ENCODE measurements around the gene COG8.
"Not testable (repeated sequence)": the region's sequence is repeated elsewhere in the genome, so short reads cannot be mapped to it uniquely, and the experiment has no call there.

COG8 gene

GRCh38 chr16:69307091-69307490, 32.3 kb downstream of the COG8 start:
- no peak for ATAC-seq (replicated peaks)
- Mint-ChIP-seq H3K9me3 (no peaks in the 10 kb centered on the region), H3K4me3 (no peak overlapping the region), H3K4me1 (peaks cover 10 to 11% of the 10 kb centered on the region in 2 donors), H3K27me3 (no peaks in the 10 kb centered on the region), H3K27ac (no peak overlapping the region), H3K36me3 (peaks cover 4 to 5% of the 10 kb centered on the region in 2 donors)
- DNase-seq: no peak

DNA sequence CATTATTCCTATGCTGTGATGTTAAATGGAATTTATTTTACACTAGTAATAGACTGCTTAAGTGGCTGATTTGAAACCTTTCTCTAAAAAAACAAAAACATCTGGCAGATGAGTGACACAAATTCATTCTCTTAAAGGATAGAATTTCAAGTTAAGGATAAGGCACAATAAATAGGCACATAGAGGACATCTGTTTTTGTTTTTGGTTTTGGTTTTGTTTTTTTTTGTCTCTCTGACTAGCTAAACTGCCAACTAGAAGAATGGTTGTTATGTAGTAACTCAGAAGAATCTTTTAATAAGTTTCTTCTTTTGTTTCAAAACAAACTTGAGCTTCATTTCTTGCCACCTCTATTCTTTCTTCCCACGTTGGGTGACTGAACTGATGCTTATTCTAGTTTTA, 33.3 kb downstream of the COG8 start:
- Mint-ChIP-seq H3K4me1 (peaks cover 6 to 7% of the 10 kb centered on the region in 2 donors), H3K27ac (no peak overlapping the region), H3K4me3 (no peak overlapping the region), H3K9me3 (no peaks in the 10 kb centered on the region), H3K27me3 (no peaks in the 10 kb centered on the region), H3K36me3 (peaks cover 0 to 3% of the 10 kb centered on the region in 2 donors)
- no peak for DNase-seq
- no peak for ATAC-seq (replicated peaks)

DNA sequence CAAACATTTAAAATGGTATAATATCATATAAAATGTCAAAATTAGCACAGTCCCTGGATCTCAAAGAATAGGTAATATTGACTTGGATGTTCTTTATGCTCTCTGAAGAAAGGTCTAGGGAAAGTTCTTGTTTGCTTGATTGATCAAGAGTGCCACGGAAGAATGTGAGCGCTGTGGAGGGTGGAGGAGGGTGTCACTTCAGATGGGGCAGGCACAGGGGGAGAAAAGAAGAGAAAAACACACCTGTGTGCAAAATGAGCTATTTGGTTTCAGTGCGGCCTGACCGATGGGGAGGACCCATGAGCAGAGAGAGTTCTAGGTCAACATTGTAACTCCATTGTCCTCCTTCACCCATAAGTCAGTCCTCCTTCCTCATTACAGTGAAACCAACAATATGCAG, 37.1 kb downstream of the COG8 start:
- DNase-seq (no peak), ATAC-seq (replicated peaks) (no peak)
- Mint-ChIP-seq H3K9me3 (no peaks in the 10 kb centered on the region), H3K36me3 (peaks cover 8 to 9% of the 10 kb centered on the region in 2 donors), H3K4me1 (peaks cover 0 to 2% of the 10 kb centered on the region in 2 donors), H3K4me3 (no peak overlapping the region), H3K27me3 (no peaks in the 10 kb centered on the region), H3K27ac (no peak overlapping the region)

GRCh38 chr16:69301861-69302260, 37.5 kb downstream of the COG8 start:
- H3K27me3 Mint-ChIP-seq: no peaks in the 10 kb centered on the region
- no peak for ATAC-seq (replicated peaks)
- no peak overlapping the region for H3K4me3 Mint-ChIP-seq
- peaks cover 8 to 9% of the 10 kb centered on the region in 2 donors for H3K36me3 Mint-ChIP-seq
- H3K27ac Mint-ChIP-seq: no peak overlapping the region
- no peaks in the 10 kb centered on the region for H3K9me3 Mint-ChIP-seq
- peaks cover 0 to 2% of the 10 kb centered on the region in 2 donors for H3K4me1 Mint-ChIP-seq
- DNase-seq: no peak

DNA sequence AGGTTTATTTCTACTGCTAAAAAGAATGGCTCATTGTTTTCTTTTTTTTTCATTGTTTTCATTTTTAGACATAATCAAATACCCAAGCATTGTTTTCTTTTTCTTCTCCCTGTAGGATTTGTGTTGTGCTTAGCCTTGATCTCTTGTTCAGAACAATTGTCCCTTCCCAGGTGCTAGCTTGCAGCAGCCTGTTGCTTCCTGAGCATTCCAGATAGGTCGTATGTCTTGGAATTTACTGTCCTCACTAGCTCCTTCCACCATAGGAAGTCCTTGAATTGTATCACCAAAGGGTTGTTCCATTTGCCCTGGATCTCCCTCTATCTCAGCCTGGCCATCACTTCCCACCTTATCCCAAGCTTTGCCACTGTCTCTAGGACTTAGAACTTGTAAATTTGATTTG, 38.2 kb downstream of the COG8 start:
- ATAC-seq (replicated peaks) (no peak), DNase-seq (no peak)
- Mint-ChIP-seq H3K4me3 (no peak overlapping the region), H3K27ac (no peak overlapping the region), H3K36me3 (peaks cover 8 to 9% of the 10 kb centered on the region in 2 donors), H3K4me1 (peaks cover 0 to 2% of the 10 kb centered on the region in 2 donors), H3K27me3 (no peaks in the 10 kb centered on the region), H3K9me3 (no peaks in the 10 kb centered on the region)

DNA sequence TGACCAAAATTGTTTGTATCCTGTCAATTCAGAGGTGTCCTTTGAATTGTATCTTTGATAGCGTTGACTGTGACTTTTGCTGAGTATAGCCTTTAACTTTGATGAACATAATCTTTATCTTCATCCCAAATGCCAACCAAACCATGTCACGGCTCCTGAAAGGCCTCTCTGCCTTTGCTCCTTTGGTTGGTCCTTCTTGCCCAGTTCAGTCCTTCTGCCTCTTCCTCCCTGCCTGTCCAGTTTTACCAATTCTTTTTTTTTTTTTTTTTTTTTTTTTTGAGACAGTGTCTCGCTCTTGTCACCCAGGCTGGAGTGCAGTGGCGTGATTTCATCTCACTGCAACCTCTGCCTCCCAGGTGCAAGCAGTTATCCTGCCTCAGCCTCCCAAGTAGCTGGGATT, 41.1 kb downstream of the COG8 start:
- peaks cover 8 to 9% of the 10 kb centered on the region in 2 donors for H3K36me3 Mint-ChIP-seq
- no peak for ATAC-seq (replicated peaks)
- peaks cover 0 to 2% of the 10 kb centered on the region in 2 donors for H3K4me1 Mint-ChIP-seq
- no peak overlapping the region for H3K27ac Mint-ChIP-seq
- no peak for DNase-seq
- no peaks in the 10 kb centered on the region for H3K9me3 Mint-ChIP-seq
- H3K27me3 Mint-ChIP-seq: no peaks in the 10 kb centered on the region
- no peak overlapping the region for H3K4me3 Mint-ChIP-seq

DNA sequence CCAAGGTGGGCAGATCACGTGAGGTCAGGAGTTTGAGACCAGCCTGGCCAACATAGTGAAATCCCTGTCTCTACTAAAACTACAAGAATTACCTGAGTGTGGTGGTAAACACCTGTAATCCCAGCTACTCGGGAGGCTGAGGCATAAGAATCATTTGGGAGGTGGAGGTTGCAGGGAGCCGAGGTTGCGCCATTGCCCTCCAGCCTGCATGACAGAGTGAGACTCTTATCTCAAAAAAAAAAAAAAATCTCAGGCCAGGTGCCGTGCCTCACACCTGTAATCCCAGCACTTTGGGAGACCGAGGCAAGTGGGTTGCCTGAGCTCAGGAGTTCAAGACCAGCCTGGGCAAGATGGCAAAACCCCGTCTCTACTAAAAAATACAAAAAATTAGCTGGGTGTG, 42.6 kb downstream of the COG8 start:
- H3K27me3 Mint-ChIP-seq; H3K4me3 Mint-ChIP-seq; H3K36me3 Mint-ChIP-seq; H3K27ac Mint-ChIP-seq; H3K4me1 Mint-ChIP-seq; DNase-seq; ATAC-seq (replicated peaks); H3K9me3 Mint-ChIP-seq: not testable (repeated sequence)

DNA sequence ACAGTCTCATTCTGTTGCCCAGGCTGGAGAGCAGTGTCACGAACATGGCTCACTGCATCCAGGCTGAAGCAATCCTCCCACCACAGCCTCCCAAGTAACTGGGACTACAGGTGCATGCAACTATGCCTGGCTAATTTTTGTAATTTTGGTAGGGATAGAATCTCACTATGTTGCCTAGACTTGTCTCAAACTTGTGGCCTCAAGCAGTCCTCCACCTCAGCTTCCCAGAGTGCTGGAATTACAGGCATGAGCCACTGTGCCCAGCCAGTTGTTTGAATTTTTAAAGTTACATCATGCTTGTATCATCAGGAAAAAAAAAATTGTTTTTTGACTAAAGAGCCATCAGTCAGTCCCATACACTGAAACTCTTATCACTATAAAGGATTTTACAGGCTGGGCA, 45.3 kb downstream of the COG8 start:
- H3K4me3 Mint-ChIP-seq: no peak overlapping the region
- ATAC-seq (replicated peaks): no peak
- no peak for DNase-seq
- no peaks in the 10 kb centered on the region for H3K27me3 Mint-ChIP-seq
- no peaks in the 10 kb centered on the region for H3K36me3 Mint-ChIP-seq
- H3K9me3 Mint-ChIP-seq: no peaks in the 10 kb centered on the region
- no peaks in the 10 kb centered on the region for H3K4me1 Mint-ChIP-seq
- no peak overlapping the region for H3K27ac Mint-ChIP-seq

GRCh38 chr16:69293401-69293800, 46.0 kb downstream of the COG8 start:
- Mint-ChIP-seq H3K4me1 (no peaks in the 10 kb centered on the region), H3K27ac (no peak overlapping the region), H3K36me3 (no peaks in the 10 kb centered on the region), H3K4me3 (no peak overlapping the region), H3K27me3 (no peaks in the 10 kb centered on the region), H3K9me3 (no peaks in the 10 kb centered on the region)
- DNase-seq (no peak), ATAC-seq (replicated peaks) (no peak)

DNA sequence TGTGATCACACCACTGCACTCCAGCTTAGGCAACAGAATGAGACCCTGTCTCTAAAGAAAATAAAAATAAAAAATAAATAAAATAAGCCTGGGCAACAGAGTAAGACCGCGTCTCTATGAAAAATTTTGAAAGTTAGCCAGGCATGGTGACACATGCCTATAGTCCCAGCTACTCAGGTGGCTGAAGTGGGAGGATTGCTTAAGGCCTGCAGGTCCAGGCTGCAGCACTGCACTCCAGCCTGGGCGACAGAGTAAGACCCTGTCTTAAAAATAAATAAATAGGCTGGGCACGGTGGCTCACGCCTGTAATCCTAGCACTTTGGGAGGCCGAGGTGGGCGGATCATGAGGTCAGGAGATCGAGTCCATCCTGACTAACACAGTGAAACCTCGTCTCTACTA, 47.7 kb downstream of the COG8 start:
- not testable (repeated sequence) for ATAC-seq (replicated peaks); H3K9me3 Mint-ChIP-seq; H3K4me1 Mint-ChIP-seq; DNase-seq; H3K27ac Mint-ChIP-seq; H3K27me3 Mint-ChIP-seq; H3K36me3 Mint-ChIP-seq; H3K4me3 Mint-ChIP-seq

- DNase-seq: no peak
- ATAC-seq (replicated peaks): no peak
These were observed 52.2 kb downstream of the COG8 start for GRCh38 chr16:69286941-69287713.

GRCh38 chr16:69285240-69285639, 54.1 kb downstream of the COG8 start:
- Mint-ChIP-seq H3K36me3 (no peaks in the 10 kb centered on the region), H3K4me1 (no peaks in the 10 kb centered on the region), H3K9me3 (no peaks in the 10 kb centered on the region), H3K27me3 (no peaks in the 10 kb centered on the region), H3K4me3 (no peak overlapping the region), H3K27ac (no peak overlapping the region)
- ATAC-seq (replicated peaks) (no peak), DNase-seq (no peak)

More at GRCh38 chr16:69286941-69287713, 52.2 kb downstream of the COG8 start:
- H3K27me3 Mint-ChIP-seq: no peaks in the 10 kb centered on the region
- H3K4me1 Mint-ChIP-seq: no peaks in the 10 kb centered on the region
- H3K36me3 Mint-ChIP-seq: no peaks in the 10 kb centered on the region
- H3K9me3 Mint-ChIP-seq: no peaks in the 10 kb centered on the region
- H3K27ac Mint-ChIP-seq: no peak overlapping the region
- H3K4me3 Mint-ChIP-seq: no peak overlapping the region

GRCh38 chr16:69283851-69284250, 55.5 kb downstream of the COG8 start:
- H3K36me3 Mint-ChIP-seq: no peaks in the 10 kb centered on the region
- H3K4me1 Mint-ChIP-seq: no peaks in the 10 kb centered on the region
- H3K9me3 Mint-ChIP-seq: no peaks in the 10 kb centered on the region
- H3K4me3 Mint-ChIP-seq: no peak overlapping the region
- no peak for DNase-seq
- ATAC-seq (replicated peaks): no peak
- no peak overlapping the region for H3K27ac Mint-ChIP-seq
- no peaks in the 10 kb centered on the region for H3K27me3 Mint-ChIP-seq

DNA sequence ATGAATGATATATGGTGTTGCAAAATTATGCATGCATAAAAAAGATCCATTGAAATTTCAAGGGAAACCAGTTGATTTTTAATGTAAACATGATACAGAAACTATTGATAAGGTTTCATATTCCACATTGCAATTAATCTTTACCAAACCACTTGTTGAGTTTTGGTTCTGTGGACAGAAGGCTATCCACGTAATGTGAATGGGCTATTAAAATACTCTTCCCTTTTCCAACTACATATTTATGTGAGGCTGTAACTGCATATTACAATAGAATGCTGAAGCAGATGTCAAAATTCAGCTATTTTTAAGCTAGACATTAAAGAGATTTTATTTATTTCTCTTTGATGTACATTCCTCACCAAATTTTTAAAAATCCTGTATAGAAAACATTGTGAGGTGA, 62.0 kb downstream of the COG8 start:
- Mint-ChIP-seq H3K4me3 (no peak overlapping the region), H3K36me3 (peaks cover 0 to 3% of the 10 kb centered on the region in 2 donors), H3K4me1 (no peaks in the 10 kb centered on the region), H3K27me3 (no peaks in the 10 kb centered on the region), H3K9me3 (no peaks in the 10 kb centered on the region), H3K27ac (no peak overlapping the region)
- ATAC-seq (replicated peaks) (no peak), DNase-seq (no peak)

Data from stimulated activated naive B cell treated with anti-CD40 and anti-IgM and Interleukin-4, amounts not matched to agents 10 μg/mL and 1 μg/mL and 100 μg/mL, for 72 hours (primary cell).